GM12878 (cell line): ENCODE data around the gene SUPT3H. TPM values are rescaled to one million over a fixed set of nuclear protein-coding genes. Genes with fewer than 3 reads are reported as not detected.

Experiments used
- ATAC-seq: fragments of 200-7000 bp; cut with Tn5 transposase; 3 replicates; pipeline ENCODE4 v1.9.1; 2020; ENCODE audit warnings: mild to moderate bottlenecking, moderate library complexity
- BruUV-seq: library from RNA; stranded (reverse); fragments of 400-500 nt; replicated peaks from 2 replicates; lab custom pipeline; 2021; lab: Mats Ljungman, UMichigan
- CTCF ChIA-PET: fragments of 300-600 bp; sonication (Branson Sonifier 250); formaldehyde crosslinking; extraction: SDS; loops from one replicate; lab custom pipeline; 2021; ENCODE audit warnings: inconsistent platforms; lab: Yijun Ruan, JAX
- POLR2A ChIA-PET: fragments of 350-600 bp; formaldehyde crosslinking; extraction: SDS; loops from one replicate; lab custom pipeline; 2021; ENCODE audit warnings: inconsistent platforms; lab: Charles Lee
- RAD21 ChIA-PET: fragments of 300-600 bp; sonication (Branson Sonifier 250); formaldehyde crosslinking; loops from one replicate; lab custom pipeline; 2023; ENCODE audit warnings: antibody characterized with exemption; ENCODE audit not compliant: unreplicated experiment; lab: Charles Lee
- SMC1A ChIA-PET: fragments of 300-600 bp; sonication (Branson Sonifier 250); formaldehyde crosslinking; loops from one replicate; lab custom pipeline; 2023; ENCODE audit not compliant: unreplicated experiment, uncharacterized antibody; lab: Charles Lee
- DNase-seq: peaks from one replicate; pipeline ENCODE4 v3.0.0-alpha.2; 2011; ENCODE audit warnings: low read depth, low spot score
- FAIRE-seq: peaks from 3 replicates; lab custom pipeline; 2011; peaks lifted over from hg19 to GRCh38; lab: Jason Lieb, UNC
- H2AFZ ChIP-seq: 2 replicates; pipeline ENCODE4 v1.6.0; 2011; ENCODE audit warnings: low read depth, low read length, control low read depth; ENCODE audit not compliant: control insufficient read depth
- H3K27ac ChIP-seq: 2 replicates; pipeline ENCODE4 v1.5.1; 2011; ENCODE audit warnings: control low read depth; ENCODE audit not compliant: control insufficient read depth, insufficient read depth
- H3K27me3 ChIP-seq, 2 experiments: replicated peaks in 1 of 2; 2 replicates each; pipeline versions ENCODE4 v1.6.0 to v1.6.1; 2011; ENCODE audit warnings: low read length in 1 of 2; ENCODE audit not compliant: control insufficient read depth in 2 of 2, insufficient read depth in 2 of 2
- H3K36me3 ChIP-seq, 2 experiments: 2 replicates each; pipeline ENCODE4 v1.5.1; 2011; ENCODE audit warnings: low read length in 1 of 2; ENCODE audit not compliant: control insufficient read depth in 2 of 2, insufficient read depth in 2 of 2
- H3K4me1 ChIP-seq: 2 replicates; pipeline ENCODE4 v1.6.1; 2011; ENCODE audit warnings: mild to moderate bottlenecking, low read length, moderate library complexity, mixed read lengths; ENCODE audit not compliant: control insufficient read depth, insufficient read depth
- H3K4me2 ChIP-seq: 2 replicates; pipeline ENCODE4 v1.6.0; 2011; ENCODE audit warnings: control low read depth; ENCODE audit not compliant: control insufficient read depth, insufficient read depth
- H3K4me3 ChIP-seq: fragments of 200-600 bp; sonication (generic); 2 replicates; pipeline ENCODE4 v1.5.1; 2016
- H3K79me2 ChIP-seq: 2 replicates; pipeline ENCODE4 v1.6.0; 2011; ENCODE audit warnings: low read length; ENCODE audit not compliant: control insufficient read depth, insufficient read depth
- H3K9ac ChIP-seq: 2 replicates; pipeline ENCODE4 v1.8.0; 2011; ENCODE audit warnings: low read length, control low read depth, mixed read lengths; ENCODE audit not compliant: control insufficient read depth, insufficient read depth
- H3K9me3 ChIP-seq: replicated peaks from 3 replicates; pipeline ENCODE4 v1.5.1; 2011; ENCODE audit warnings: mild to moderate bottlenecking, low read length; ENCODE audit not compliant: control insufficient read depth, insufficient read depth
- H4K20me1 ChIP-seq: 2 replicates; pipeline ENCODE4 v1.6.0; 2011; ENCODE audit not compliant: control insufficient read depth, insufficient read depth
- BCL11A ChIP-seq: IDR thresholded peaks from 2 replicates; pipeline ENCODE4 v1.6.1; 2011; ENCODE audit warnings: low read depth, low read length
- CBX5 ChIP-seq: sonication (generic); IDR thresholded peaks from 2 replicates; pipeline ENCODE4 v1.6.1; 2016; ENCODE audit warnings: low read depth, moderate library complexity, mild to moderate bottlenecking, inconsistent platforms
- CHD1 ChIP-seq: IDR thresholded peaks from 2 replicates; pipeline ENCODE4 v1.6.1; 2012; ENCODE audit warnings: low read depth, low read length, improper control_type of control experiment
- CUX1 ChIP-seq: IDR thresholded peaks from 2 replicates; pipeline ENCODE4 v1.6.1; 2012; ENCODE audit warnings: improper control_type of control experiment, low read depth, low read length; ENCODE audit not compliant: insufficient replicate concordance
- MTA3 ChIP-seq: IDR thresholded peaks from 2 replicates; pipeline ENCODE4 v1.6.1; 2012; ENCODE audit warnings: low read length, inconsistent platforms, borderline replicate concordance
- NFYA ChIP-seq: IDR thresholded peaks from 2 replicates; pipeline ENCODE4 v1.6.1; 2011; ENCODE audit warnings: low read depth, mild to moderate bottlenecking, low read length, improper control_type of control experiment, borderline replicate concordance
- NR2C1 ChIP-seq: fragments of 450-650 bp; IDR thresholded peaks from 2 replicates; pipeline ENCODE4 v1.6.1; 2017; ENCODE audit warnings: antibody characterized with exemption, mild to moderate bottlenecking, moderate library complexity
- PML ChIP-seq: IDR thresholded peaks from 2 replicates; pipeline ENCODE4 v1.6.1; 2012; ENCODE audit warnings: low read length, inconsistent platforms
- RB1 ChIP-seq: fragments of 450-650 bp; formaldehyde crosslinking; IDR thresholded peaks from 2 replicates; pipeline ENCODE4 v1.6.1; 2017; ENCODE audit warnings: mild to moderate bottlenecking, borderline replicate concordance
- RCOR1 ChIP-seq: conservative IDR thresholded peaks from 2 replicates; pipeline ENCODE4 v1.6.1; 2012; ENCODE audit warnings: low read depth, low read length, improper control_type of control experiment
- RUNX3 ChIP-seq: IDR thresholded peaks from 2 replicates; pipeline ENCODE4 v1.6.1; 2012; ENCODE audit warnings: low read length, inconsistent platforms
- TAF1 ChIP-seq: IDR thresholded peaks from 2 replicates; pipeline ENCODE4 v1.6.1; 2011; ENCODE audit warnings: mild to moderate bottlenecking, low read depth, low read length, borderline replicate concordance
- ZNF622 ChIP-seq: fragments of 450-650 bp; IDR thresholded peaks from 2 replicates; pipeline ENCODE4 v1.6.1; 2017; ENCODE audit warnings: mild to moderate bottlenecking, inconsistent platforms
- ZSCAN29 ChIP-seq: fragments of 450-650 bp; IDR thresholded peaks from 2 replicates; pipeline ENCODE4 v1.6.1; 2017; ENCODE audit warnings: mild to moderate bottlenecking, moderate library complexity
- WGBS: methylation state at CpG from one replicate; pipeline ENCODE4 v1.1.6; 2016; ENCODE audit warnings: low lambda C conversion rate; ENCODE audit not compliant: insufficient replicate concordance, insufficient coverage; ENCODE audit errors: missing lambda C conversion rate; 5-methylcytosine and 5-hydroxymethylcytosine counted together
- in situ Hi-C: fragments of 300-500 bp; cut with MboI; formaldehyde crosslinking; loops from 9 replicates; pipeline ENCODE4 v1.14.3; 2018; ENCODE audit warnings: mixed read lengths
- intact Hi-C: fragments of 100-400 bp; cut with micrococcal nuclease; formaldehyde crosslinking; loops from one replicate; pipeline ENCODE4 v1.14.2; 2022; ENCODE audit not compliant: unreplicated experiment
- polyA plus RNA-seq, 11 experiments: library from polyadenylated mRNA; depleted of rRNA in 4 of 11; unstranded in 6 of 11; stranded (reverse) in 5 of 11; fragments of >200 nt; fragmentation: Nextera tagmentation in 4 of 11; fragmentation: Illumina TruSeq in 1 of 11; extraction: Ambion mirVana in 4 of 11; extraction: Trizol in 1 of 11; gene quantifications; 1 replicate in 1 of 11; 2 replicates in 10 of 11; pipeline versions ENCODE4 v1.2.1 to v1.2.3, GENCODE V29; 2011 to 2016; ENCODE audit warnings: inconsistent platforms in 2 of 11, missing spikeins in 2 of 11, low read depth in 1 of 11
- total RNA-seq, 4 experiments: library from RNA; depleted of rRNA in 3 of 4; stranded (reverse); fragments of >200 nt in 3 of 4; fragmentation: Illumina TruSeq in 1 of 4; extraction: Trizol in 1 of 4; gene quantifications; 2 replicates each; pipeline versions ENCODE4 v1.2.1 to v1.2.3, GENCODE V29; 2013 to 2021
- TF ChIP-seq, protein P1 (sequence below): fragments of 450-650 bp; conservative IDR thresholded peaks from 2 replicates; pipeline ENCODE4 v1.6.1; 2017; ENCODE audit warnings: mild to moderate bottlenecking, moderate library complexity
- TF ChIP-seq, protein P2 (sequence below): fragments of 450-650 bp; IDR thresholded peaks from 2 replicates; pipeline ENCODE4 v1.6.1; 2017; ENCODE audit warnings: mild to moderate bottlenecking

SUPT3H gene
- total and polyA plus RNA-seq, 10 of the 15 experiments (the other 5 are each of a cell fraction or from before 2014, with no cell fraction given) = 0.51 to 3.7 (median 2.0) TPM

DNA sequence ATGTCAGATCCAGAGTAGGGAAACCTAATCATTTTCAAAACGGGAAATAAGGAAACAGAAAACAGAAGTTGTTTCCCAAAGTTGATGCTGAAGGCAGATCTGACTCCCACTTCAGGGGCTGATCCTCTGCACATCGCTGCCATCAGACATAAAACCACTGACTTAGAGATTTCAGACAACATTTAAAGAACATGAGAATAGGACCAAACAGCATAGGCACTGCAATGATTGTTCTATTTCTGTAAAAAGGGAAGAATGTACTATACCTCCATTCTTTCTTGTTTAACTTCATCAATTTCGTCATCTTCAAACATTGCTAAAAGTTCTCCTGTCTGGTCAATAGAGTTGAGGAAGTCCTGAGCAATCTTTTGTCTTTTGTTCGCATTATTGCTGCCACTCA lies 374.3 kb downstream of the SUPT3H start:
- H2AFZ ChIP-seq = no peak overlapping the region
- POLR2A ChIA-PET = no interaction called here
- H3K27ac ChIP-seq = no peak overlapping the region
- CTCF ChIA-PET = interaction anchor here (1.0 kb wide), 1 partner anchor 65 kb away, joined by 5 read pairs; no protein-coding TSS in a partner anchor
- SMC1A ChIA-PET = interaction anchor here (0.8 to 2.3 kb wide), 3 partner anchors 10 to 135 kb away, joined by 3 to 6 read pairs (median 4); no protein-coding TSS in a partner anchor
- BruUV-seq = no TSS peak
- in situ Hi-C loops = no loop called here
- H3K27me3 ChIP-seq = no peaks in the 10 kb centered on the region
- H3K79me2 ChIP-seq = no peaks in the 10 kb centered on the region
- intact Hi-C loops = loop anchor here (10.0 kb wide), 1 partner anchor 921 kb away; no protein-coding TSS in a partner anchor
- no peak overlapping the region for H3K4me2 ChIP-seq
- FAIRE-seq (no peak), DNase-seq (no peak)
- no peaks in the 10 kb centered on the region for H4K20me1 ChIP-seq
- H3K9ac ChIP-seq = no peak overlapping the region
- WGBS = 45% methylated on average over 4 of the region's 4 CpGs
- TF ChIP-seq, protein P1, sequence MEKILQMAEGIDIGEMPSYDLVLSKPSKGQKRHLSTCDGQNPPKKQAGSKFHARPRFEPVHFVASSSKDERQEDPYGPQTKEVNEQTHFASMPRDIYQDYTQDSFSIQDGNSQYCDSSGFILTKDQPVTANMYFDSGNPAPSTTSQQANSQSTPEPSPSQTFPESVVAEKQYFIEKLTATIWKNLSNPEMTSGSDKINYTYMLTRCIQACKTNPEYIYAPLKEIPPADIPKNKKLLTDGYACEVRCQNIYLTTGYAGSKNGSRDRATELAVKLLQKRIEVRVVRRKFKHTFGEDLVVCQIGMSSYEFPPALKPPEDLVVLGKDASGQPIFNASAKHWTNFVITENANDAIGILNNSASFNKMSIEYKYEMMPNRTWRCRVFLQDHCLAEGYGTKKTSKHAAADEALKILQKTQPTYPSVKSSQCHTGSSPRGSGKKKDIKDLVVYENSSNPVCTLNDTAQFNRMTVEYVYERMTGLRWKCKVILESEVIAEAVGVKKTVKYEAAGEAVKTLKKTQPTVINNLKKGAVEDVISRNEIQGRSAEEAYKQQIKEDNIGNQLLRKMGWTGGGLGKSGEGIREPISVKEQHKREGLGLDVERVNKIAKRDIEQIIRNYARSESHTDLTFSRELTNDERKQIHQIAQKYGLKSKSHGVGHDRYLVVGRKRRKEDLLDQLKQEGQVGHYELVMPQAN = no peak
- TF ChIP-seq, protein P2, sequence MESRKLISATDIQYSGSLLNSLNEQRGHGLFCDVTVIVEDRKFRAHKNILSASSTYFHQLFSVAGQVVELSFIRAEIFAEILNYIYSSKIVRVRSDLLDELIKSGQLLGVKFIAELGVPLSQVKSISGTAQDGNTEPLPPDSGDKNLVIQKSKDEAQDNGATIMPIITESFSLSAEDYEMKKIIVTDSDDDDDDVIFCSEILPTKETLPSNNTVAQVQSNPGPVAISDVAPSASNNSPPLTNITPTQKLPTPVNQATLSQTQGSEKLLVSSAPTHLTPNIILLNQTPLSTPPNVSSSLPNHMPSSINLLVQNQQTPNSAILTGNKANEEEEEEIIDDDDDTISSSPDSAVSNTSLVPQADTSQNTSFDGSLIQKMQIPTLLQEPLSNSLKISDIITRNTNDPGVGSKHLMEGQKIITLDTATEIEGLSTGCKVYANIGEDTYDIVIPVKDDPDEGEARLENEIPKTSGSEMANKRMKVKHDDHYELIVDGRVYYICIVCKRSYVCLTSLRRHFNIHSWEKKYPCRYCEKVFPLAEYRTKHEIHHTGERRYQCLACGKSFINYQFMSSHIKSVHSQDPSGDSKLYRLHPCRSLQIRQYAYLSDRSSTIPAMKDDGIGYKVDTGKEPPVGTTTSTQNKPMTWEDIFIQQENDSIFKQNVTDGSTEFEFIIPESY = no peak
- TF ChIP-seq TAF1 (no peak), NR2C1 (no peak), CHD1 (no peak), RB1 (no peak), BCL11A (no peak), ZNF622 (no peak), CBX5 (no peak), NFYA (no peak), RCOR1 (no peak), RUNX3 (no peak), ZSCAN29 (no peak), PML (no peak), MTA3 (no peak), CUX1 (no peak)
- TF ChIP-seq, all 136 proteins: peak for 0
- H3K36me3 ChIP-seq = no peaks in the 10 kb centered on the region
- RAD21 ChIA-PET = interaction anchor here (1.2 kb wide), 1 partner anchor 41 kb away, joined by 3 read pairs; no protein-coding TSS in a partner anchor
- H3K4me3 ChIP-seq = no peak overlapping the region
- H3K9me3 ChIP-seq = no peaks in the 10 kb centered on the region
- peaks cover 12% of the 10 kb centered on the region; the same call in 1 of the 2 replicates for H3K4me1 ChIP-seq
- ATAC-seq = no peak
